Measurements from ENCODE around the gene TTLL9.
A peak's percentile ranks its signal among the peaks of the same experiment; 100 is the strongest.

Gene TTLL9

GRCh38 chr20:31949877-31950646 is 79.6 kb downstream of the TTLL9 start:
- DNase-seq (ENCODE audit: low read depth), result no peak

GRCh38 chr20:31951203-31951529 is 80.7 kb downstream of the TTLL9 start:
- no peak for DNase-seq (ENCODE audit: low read depth)

- peak; percentile 95 for DNase-seq (ENCODE audit: low read depth)
Observed at GRCh38 chr20:31951530-31952453, 81.4 kb downstream of the TTLL9 start, which contains the start of gene PDRG1. TSS of gene PDRG1 (minus strand) at chr20:31952046. CDS start at chr20:31951961, 85 bp downstream.

- no peak for DNase-seq (ENCODE audit: low read depth)
Observed at GRCh38 chr20:31953556-31954148, 83.2 kb downstream of the TTLL9 start.

- DNase-seq (ENCODE audit: low read depth), result no peak
Observed at GRCh38 chr20:31954500-31954899, 84.1 kb downstream of the TTLL9 start.

- no peak for DNase-seq (ENCODE audit: low read depth)
Observed at GRCh38 chr20:31956556-31957526, 86.4 kb downstream of the TTLL9 start.

- no peak for DNase-seq (ENCODE audit: low read depth)
Observed at GRCh38 chr20:31962761-31963160, 92.3 kb downstream of the TTLL9 start.

- DNase-seq (ENCODE audit: low read depth), result no peak
Observed at GRCh38 chr20:31963889-31964288, 93.5 kb downstream of the TTLL9 start.

GRCh38 chr20:31966991-31967655 is 96.7 kb downstream of the TTLL9 start:
- DNase-seq (ENCODE audit: low read depth), result no peak

GRCh38 chr20:31967830-31968249 is 97.4 kb downstream of the TTLL9 start, which contains the start of gene XKR7:
TSS of gene XKR7 (plus strand) at chr20:31968151. CDS start at chr20:31968176, 25 bp downstream.
- DNase-seq (ENCODE audit: low read depth), result no peak

GRCh38 chr20:31968291-31969126 is 98.1 kb downstream of the TTLL9 start:
- DNase-seq (ENCODE audit: low read depth), result peak; percentile 74

GRCh38 chr20:31969991-31970390 is 99.6 kb downstream of the TTLL9 start:
- no peak for DNase-seq (ENCODE audit: low read depth)

GRCh38 chr20:31972471-31973021 is 102.1 kb downstream of the TTLL9 start:
- DNase-seq (ENCODE audit: low read depth), result no peak

GRCh38 chr20:31974296-31974695 is 103.9 kb downstream of the TTLL9 start:
- no peak for DNase-seq (ENCODE audit: low read depth)

- DNase-seq (ENCODE audit: low read depth), result no peak
Observed at GRCh38 chr20:31974951-31975487, 104.6 kb downstream of the TTLL9 start.

GRCh38 chr20:31975874-31976273 is 105.4 kb downstream of the TTLL9 start:
- no peak for DNase-seq (ENCODE audit: low read depth)

GRCh38 chr20:31977080-31977479 is 106.6 kb downstream of the TTLL9 start:
- DNase-seq (ENCODE audit: low read depth), result no peak

- no peak for DNase-seq (ENCODE audit: low read depth)
Observed at GRCh38 chr20:31979713-31980426, 109.4 kb downstream of the TTLL9 start.

All from T follicular helper cell (primary cell).